Right hindlimb (tissue), 1 donor: ENCODE measurements around the gene JAG2.

Source experiments
- DNase-seq: peaks from one replicate; pipeline ENCODE4 v3.0.0-alpha.2; 2018

Gene JAG2

DNA sequence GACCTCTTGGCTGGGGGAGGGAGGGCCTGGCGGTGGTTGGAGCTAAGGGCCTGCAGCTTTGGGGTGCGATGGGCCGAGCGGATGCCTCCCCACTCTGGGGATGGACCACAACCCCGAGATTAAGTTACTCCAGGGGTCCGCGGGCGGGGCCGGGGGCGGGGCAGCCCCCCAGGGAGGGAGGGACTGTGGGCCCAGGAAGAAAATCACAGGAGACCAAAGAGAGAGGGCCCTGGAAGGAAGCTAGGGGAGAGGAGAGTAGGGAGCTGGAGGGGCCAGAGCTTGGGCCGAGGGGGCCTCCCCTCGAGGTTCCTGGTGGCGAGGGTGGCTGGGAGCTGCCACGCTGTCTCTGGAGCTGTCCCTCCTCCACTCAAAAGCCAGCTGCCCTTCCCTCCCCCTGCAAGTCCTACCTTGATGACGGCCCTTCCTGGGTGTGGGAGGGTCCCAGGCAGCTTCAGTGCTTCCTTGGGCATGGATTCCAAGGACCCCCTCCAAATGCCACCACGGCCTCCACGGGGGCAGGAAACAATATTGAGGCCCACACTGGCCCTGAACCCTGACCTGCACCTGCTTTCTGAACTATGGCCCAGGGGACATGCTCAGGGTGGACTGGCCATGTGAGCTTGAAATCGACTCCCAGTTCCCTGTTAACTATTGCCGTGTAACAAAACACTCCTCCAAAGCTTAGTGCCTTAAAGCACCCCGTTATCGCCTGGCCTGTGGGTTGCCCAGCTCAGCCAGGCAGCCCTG lies 13.1 kb upstream of the JAG2 start:
- no peak for DNase-seq

DNA sequence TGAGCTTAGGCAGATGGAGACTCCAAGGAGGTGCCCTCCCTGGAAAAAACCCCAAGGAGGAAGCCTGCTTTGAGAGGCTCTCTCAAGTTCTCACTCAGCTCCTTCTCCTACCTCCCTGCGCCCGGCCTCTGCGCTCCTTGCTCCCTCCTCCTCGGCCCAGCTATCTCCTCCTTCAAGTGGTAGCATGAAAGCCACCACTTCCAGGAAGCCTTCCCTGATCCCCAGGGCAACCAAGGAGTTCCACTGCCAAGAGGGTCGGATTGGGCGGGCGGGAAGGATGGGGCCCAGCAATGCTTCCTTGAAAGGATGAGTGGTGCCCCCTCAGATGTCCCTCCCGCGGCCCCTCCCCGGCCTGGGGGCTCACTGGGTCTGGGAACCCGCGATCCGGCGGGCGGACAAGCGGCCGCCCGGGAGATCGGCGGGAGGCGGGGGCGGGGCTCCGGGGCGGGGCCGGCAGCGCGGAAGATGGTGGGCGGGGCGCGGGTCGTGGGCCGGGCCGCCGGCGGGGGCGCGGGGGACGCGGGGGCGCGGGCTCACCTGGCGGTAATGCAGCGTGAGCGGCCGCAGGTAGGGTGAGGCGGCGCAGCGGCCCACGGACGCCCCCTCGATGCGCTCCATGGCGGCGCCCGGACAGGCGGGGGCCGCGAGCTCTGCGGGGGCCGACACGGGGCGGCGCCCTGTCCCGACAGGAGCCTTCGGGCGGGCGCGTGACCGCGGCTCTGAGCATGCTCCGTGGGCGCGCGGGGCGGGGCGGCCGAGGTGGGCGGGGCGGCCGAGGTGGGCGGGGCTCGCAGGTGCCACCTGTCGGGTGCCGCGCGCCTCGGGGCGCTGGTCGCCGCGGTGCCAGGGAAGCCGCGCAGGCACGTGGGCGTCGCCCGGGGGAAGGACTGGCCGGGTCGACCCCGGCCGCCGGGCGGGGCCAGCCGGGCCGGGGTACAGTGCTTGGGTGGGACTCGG lies 12.3 kb upstream of the JAG2 start, which contains the start of gene NUDT14:
Gene NUDT14, minus strand, starts transcription at position 721 of the 957 bp plus-strand sequence. Its CDS starts 103 bp downstream, at position 618.
- DNase-seq = no peak

DNA sequence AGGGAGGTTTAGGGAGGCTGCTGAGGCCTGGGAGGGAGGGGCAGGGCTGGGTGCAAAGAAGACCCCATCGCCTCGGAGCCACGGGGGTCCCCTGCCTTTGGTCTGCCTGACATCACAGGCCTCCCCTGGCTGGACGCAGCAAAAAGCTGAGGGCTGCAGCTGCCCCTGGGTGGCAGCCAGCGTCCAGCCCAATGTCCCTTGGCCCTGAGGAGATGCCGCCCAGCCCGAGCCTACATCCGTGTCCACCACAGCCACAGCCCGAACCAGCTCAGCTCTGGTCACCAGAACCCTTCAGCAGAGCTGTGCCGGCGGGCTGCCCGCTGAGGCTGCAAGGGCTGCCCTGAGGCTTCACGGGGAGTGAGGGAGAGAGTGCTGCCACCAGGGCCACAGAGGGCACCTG lies 10.6 kb upstream of the JAG2 start:
- DNase-seq = no peak

DNA sequence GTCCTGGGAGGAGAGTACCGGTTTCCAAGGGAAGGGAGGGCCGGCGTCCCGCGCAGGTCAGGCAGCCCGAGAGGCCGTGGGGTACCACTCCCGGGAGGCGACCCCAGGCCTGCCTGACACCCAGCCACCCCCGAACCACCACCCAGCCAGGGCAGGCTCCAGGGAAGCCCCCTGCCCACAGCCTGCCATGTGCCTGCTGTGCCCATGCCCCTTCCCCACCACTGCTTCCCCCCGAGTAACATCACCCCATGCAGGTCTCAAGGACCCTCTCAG lies 10.2 kb upstream of the JAG2 start:
- DNase-seq = no peak

DNA sequence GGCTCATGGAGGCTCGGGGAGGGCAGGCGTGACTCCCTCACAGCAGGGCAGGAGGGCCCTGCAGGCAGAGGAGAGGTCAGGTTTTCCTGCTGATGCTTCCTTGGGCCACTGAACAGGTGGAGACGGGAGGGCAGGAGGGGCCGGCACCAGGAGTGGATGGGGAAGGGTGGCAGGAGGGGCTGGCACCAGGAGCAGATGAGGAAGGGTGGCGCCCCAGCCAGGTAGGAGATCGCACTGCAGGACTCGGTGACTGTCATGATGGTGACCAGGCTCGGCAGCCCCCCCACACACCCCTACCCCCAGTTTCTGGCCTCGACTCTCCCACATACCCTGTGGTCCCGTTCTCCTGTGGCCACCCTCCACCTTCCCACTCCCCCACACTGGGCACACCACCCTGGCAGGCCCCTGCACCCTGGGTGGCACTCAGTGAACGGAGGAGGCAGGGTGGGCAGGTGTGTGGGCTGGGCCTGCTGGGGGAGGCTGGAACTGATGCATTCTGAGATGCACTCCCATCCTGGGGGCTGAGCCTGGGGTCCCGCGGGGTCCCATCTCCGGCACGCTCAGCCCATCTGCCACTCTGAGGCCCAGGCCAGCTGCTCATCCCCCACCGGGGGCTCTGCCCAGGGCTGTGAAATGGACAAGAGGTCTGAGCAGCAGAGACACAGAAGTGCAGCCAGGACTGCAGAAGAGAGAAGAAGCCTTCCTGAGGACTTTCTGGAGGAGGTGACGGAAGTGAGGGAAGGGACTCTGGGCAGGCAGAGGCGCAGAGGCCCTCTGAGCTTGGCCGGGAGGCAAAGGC lies 9.7 kb upstream of the JAG2 start:
- no peak for DNase-seq

DNA sequence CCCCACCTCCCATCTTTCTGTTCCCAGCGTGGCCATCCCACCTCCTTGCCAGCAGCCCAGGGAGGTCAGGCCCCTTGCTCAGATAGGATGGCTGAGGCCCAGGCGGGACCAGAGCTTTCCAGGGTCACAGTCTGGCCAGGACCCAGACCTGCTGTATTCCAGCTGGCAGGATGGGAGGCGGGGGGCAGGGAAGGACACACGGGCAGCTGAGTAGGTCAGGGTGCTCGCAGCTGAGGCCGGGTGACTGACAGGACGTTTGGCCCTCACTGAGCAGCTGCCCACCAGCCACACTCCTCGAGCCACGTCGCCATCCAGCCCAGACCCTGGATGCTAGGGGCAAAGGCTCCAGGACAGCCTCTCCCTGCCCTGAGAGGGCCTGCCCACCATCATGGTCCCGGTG lies 8.5 kb upstream of the JAG2 start:
- no peak for DNase-seq

DNA sequence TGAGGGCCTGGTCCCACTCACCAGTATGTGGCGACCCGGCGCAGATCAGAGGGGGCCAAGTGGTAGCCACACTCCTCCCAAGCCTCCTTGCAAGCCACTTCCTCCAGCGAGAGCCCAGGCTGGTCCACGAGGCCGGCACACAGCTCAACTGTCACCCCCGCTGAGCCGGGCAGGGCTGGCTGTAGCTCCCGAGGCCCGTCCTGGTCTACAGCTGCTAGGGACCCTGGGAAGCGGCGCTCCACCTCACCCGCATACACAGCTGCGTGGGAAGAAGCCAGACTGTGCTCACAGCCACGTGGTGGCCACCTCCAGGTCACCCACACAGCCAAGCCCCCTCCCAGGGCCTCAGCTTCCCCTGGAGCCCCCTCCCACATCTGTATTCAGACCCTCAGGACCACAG lies 7.9 kb upstream of the JAG2 start:
- DNase-seq = no peak

DNA sequence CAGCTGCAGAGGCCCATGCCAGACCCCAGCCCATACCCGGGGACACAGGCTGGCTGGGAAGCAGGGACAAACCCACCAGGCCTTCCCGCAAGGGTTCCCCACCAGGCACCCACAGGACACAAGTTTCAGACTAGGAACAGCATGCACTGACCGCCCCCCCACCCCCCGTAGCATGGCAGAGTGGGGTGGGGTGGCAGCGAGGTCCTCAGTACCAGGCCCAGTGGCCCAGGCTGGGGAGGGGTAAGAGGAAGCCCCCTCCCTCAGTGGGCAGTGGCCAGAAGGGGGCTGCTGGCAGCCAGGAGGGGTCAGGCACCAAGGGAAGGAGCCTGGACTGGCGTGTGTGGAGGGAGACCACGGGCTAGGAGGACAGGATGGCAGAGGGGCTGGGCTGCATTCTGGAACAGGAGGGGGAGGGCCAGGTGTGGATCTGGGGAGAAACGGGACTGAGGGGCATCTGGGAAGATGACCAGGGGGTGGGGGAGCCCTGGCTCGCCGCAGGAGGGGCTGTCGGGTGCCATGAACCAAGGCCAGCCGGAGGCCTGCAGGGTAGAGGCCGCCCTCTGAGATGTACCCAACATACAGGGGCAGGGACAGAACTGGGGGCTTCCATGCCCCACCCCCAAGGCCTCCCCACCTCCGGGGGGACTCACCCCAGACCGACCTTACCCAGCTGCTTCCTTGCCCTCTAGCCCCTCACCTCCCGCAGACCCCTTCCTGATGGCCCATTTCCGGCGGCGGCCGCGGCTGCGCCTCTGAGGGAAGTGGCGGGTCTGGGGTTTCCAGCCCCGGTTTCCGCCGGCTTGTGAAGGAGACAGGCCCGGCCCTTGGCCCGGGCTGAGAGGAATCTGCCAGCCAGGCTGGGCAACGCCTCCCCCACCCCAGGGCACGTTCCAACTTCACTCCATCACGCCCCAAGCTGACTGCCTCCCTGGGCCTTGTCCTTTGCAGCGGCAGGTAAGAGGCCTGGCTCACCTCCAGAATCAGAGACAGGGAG lies 5.6 kb upstream of the JAG2 start:
- DNase-seq = no peak

DNA sequence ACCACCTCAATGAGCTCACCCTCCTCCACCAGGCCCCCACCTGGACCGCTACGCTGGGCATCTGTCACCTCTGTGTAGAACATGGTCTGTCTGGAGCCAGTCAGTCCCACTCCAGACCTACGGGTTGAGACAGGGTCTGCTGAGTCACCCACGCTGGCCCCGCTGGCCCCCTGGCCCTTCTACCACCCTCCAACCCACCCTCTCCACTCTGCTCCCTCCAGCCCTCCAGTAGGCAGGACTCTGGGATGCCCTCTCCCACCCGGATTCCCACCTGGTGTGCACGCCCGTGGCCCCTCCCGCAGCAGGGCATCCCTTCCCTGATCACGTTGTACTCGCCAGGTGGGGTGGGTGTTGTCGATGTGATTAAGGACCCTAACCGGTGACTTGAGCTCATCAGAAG lies 4.6 kb upstream of the JAG2 start:
- no peak for DNase-seq

DNA sequence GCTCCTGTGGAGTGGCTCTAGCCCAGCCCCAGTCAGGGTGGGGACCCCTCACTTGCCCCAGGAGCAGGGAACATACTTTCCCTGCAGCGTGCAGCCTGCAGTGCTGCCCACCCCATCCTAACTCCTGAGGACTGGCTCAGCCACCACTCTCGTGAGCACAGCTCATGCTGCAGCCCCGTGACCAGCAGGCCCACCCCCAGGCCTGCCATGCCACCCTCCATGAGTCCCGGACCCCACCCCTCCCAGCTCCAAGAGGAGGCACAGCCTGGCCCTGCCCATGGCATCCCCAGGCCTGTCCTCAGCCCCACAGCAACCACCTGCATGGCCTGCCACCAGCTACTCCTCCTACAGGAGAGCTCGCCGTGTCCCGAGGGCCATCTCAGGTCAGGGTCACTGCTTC lies 3.9 kb upstream of the JAG2 start:
- no peak for DNase-seq

DNA sequence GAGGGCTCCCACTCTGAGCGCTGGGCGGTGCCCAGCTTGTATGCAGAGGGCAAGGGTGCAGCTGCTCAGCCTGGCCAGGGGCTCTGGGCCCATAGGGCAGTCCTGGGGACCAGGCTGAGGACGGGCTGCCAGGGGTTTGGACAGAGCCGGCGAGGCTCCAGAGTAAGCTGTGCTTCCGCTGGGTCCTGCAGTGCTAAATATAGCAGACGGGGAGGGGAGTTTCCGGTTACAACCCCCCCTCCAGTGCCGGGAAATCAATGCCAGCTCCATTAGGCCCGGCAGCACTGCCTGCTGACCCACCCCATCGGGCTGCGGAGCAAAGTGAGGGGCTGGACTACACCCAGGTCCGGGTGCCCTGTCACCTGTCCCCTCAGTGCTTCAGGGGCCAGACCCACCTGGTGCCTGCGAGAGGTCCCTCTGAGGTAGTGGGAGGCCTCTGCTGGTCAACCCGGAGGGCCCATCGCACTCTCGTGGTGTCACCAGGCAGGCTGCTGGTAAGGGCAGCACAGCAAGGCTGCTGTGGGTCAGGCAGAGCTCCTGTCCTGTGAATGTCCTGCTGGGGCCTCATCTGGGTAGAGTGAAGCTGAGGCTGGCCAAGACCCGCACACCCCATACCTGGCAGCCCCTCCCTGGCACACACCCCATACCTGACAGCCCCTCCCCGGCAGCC lies 2.6 kb upstream of the JAG2 start:
- no peak for DNase-seq

DNA sequence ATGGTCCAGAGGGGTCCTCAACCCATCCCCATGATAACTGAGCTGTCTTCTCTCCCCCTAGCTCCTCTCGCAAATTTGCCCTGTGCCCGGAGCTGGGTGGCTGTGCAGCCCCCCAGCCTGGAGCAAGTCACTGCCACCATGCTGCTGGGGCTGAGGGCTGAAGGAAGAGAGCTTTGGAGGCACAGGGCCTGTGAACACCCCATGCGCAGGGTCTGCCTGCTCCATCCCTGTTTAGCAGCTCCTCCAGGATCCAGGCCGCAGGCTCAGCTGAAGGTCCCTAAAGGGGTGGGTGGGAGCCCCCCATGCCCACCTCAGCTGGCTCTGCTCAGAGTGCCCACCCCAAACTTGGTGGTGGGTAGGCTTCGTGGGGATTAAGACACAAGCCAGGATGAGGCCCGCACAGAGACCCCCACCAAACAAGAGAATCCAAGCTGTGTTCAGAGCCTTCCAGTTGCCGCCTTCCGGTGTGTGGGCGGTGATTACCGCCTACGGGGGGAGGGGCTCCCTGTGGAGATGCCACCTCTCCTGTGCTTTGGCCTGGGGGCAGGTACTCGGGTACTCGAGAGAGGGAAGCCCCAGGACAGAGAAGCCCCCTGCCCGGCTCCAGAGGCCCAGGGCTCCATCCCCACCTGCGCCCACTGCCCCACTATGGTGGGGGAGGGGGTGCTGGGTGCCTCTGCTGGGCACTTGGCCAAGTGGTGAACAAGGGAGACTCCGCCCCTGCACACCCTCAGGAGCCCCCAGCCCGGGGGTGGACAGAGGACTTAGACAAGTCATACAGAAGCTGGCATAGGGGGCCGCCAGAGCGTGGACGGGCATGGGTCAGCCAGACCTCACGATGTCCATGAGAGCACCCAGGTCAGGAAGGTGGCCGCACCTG lies 1.4 kb upstream of the JAG2 start:
- no peak for DNase-seq

DNA sequence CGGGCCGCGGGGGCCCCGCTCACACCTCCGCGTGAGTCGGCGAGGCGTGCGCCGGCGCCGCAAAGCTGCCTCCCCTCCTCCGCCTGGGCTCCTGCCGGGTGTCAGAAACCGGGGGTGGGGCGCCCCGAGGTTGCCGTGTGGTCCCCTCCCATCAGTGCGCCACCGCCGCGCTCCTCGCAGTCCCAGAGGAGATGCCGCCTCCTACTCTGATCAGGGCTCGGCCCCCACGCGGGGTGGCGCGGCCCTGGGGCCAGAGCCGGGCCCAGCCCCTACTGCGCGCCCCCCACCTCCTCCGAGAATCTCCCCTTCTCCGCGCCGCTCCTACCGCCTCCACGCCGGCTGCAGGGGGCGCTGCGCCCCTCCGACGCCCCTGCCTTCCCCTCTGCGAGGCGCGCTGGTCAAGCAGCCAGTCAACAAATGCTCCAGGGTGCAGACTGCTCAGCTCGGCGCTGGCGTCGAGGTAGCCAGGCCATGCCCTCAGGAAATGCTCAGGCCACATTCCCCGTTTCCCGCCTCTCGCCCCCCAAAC lies 467 bp upstream of the JAG2 start:
- no peak for DNase-seq

DNA sequence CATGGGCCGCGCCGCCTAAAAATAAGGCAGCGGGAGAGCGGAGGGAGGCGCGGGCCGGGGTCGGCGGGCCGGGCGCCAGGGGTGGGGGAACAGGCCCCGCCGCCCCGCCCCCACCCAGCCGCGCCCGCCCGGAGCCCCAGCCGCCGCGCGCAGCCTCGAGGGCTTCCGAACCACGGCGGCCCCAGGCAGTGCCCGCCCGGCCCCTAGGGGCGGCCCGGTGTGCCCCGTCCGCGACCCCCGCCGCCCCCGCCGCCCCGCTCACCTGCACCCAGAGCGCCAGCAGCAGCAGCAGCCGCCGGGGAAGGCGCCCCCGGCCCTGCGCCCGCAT lies 519 bp downstream of the JAG2 start:
- no peak for DNase-seq

DNA sequence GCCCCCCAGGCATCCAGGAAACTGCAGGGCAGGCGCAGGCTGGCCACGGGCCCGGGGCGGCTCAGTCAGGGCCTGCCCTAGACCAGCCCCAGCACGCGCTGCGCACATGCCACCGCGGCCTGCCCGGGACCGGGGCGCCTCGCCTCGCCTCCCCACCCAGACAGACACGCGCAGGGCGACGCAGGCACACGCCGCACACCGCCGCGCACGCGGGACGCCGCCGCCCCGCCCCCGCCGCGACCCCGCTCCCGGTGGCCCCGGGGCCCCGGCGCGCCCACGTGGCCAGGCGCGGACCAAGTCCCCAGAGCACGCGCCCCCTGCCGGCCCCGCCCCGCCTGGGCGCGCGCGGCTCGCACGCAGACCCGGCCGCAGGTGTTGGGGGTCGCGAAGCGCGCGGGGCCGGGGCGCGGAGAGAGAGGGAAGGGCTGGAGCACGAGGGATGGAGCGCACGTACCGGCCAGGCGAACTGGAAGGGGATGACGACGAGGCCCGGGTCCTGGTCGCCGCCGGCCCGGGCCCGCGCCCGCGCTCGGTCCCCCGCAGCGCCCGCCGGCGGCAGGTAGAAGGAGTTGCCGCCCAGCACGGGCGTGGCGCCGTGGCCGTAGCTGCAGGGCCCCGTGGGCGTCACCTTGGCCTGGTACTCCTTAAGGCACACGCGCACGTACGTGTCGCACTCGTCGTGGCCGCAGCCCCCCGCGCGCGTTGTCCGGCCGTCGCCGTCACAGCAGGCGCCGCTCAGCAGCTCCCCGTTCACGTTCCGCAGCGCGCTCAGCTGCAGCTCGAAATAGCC lies 1.1 kb downstream of the JAG2 start:
- DNase-seq = no peak

DNA sequence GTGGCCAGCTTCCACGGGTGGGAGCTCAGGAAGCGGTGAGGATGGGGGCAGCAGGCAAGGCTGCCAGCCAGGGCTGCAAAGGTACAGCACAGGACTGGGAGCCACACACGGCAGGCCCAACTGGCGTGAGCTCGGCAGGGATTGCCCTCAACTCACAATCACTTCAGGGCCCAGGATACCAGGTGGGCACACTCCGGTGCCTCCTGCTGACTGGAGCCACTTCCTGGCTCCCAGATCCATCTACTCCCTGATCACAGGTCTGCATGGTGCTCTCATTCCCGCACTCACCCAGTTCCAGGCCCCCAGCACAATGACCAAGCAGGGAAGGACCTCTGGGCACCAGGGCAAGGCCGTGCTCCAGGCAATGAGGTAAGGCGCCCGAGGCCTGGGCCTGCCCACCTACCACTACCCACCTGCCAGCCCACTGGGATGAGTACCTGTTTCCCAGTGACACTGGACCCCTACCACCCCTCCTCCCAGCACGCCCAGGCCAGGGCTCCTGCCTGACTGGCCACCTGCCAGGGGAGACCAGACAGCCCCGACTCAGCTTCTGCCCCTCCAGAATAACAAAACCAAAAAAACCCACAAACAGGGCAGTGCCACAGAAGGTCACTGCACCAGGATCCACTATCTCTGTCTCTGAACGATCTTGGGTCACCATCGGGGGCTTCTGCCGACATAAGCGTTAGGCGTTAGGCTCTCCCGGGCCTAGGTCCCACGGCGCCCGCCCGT lies 1.8 kb downstream of the JAG2 start:
- DNase-seq = no peak

DNA sequence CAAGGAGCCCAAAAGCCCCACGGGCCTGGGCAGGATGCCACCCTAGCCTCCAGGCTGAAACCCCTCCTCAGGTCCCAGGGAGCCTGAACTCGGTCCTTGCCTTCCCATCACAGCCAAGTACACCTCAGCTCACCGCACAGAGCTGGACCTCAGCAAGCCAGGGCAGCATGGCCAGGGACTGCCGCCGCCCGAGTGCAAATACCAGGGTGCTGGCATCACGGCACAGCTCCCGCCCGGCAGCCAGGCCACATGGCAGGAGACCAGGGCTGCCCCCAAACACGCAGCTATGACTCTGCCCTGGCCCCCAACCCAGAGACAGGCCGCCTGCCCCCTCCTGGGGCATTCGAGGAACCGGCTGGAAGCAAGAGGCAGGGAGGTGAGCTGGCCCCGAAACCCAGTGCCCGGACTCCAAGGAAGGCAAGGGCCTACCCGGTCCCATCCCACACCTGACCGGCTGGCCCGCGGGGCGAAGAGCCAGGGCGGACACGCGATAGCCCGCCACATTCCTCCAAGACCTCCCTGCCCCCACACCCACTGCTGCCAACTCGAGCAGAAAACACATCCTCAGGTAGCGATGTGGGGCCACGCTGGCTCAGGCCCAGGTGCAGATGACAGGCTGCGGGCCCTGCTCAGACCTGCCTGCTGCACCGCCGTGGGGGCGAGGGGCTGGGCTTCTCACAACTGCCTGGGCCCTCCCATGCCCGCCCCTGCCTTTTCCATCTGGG lies 2.7 kb downstream of the JAG2 start:
- no peak for DNase-seq

DNA sequence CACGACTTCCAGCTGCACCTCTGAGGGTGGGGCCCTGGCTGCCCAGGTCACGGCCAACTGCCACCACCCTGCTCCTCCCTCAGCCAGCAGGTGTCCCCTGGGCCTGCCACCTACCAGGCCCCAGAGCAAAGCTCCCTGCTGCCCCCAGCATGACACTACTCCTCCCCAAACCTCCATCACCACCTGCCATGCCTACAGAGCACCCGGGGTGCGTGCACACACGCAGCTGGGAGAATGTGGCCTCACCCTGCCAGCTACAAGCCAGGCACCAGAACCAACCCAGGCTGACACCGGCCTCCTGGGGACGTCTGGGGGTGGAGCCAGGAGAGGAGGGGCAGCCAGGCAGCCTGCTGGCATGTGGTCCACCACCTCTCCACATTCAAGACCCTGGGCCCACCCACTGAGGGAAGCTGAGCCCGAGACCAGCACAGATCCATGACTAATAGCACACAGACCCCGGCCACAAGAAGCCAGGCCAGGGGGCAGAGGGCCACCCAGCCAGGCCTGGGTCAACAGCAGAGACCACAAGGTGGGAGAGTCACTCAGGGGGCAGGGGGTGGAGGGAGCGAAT lies 3.4 kb downstream of the JAG2 start:
- DNase-seq = no peak
